NCI-H524 treated with DMSO at 0.1 percent for 48 hours (cell line): ENCODE data around the gene SLC49A3.
"Not testable (repeated sequence)": the region's sequence is repeated elsewhere in the genome, so short reads cannot be mapped to it uniquely, and the experiment has no call there.

Experiments
- DNase-seq: peaks from one replicate; lab custom pipeline; 2025; lab: John Stamatoyannopoulos, UW

Gene SLC49A3

DNA sequence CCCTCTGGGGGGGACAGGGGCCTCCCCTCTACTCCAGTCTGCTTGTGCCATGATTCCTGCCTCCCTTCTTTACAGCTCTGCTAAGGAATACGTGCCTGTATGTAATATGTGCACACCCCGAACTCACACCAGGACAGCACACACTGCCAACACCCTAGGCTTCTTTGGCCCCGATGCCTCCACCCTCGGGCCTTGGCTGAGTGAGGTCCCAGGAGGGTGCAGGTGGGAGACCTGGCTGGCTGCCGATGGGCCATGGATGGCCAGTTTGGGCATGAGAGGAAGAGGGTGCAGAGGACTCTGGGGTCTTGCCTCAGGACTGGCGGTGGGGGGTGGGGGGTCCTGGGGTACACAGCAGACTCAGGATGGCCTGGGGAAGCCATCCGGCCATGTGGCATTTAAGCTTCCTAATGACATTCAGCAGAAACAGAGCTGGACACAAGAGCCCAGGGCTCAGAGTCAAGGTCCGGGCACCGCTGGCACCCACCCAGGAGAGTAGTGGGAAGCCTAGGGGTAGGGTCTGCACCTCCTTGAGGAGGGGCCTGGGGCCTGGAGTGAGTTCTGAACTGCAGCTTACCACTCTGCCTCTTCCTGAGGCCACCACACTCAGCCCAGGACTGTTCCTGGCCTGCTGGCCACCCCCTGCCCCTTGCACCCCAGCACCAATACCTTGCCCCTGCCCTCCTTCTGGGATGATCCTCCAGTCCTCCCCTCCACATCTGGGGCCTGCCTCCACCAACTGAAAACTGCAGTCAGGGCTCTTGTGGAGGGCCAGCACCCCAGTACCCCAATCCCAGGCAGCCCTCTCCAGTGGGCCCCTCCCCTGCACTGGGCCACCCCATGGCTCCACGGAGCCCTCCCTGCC is 14.6 kb upstream of the SLC49A3 start:
- DNase-seq = no peak

GRCh38 chr4:702618-703048 is 13.7 kb upstream of the SLC49A3 start:
- DNase-seq = no peak

- DNase-seq = no peak
Observed at GRCh38 chr4:700587-701264, 11.8 kb upstream of the SLC49A3 start.

DNA sequence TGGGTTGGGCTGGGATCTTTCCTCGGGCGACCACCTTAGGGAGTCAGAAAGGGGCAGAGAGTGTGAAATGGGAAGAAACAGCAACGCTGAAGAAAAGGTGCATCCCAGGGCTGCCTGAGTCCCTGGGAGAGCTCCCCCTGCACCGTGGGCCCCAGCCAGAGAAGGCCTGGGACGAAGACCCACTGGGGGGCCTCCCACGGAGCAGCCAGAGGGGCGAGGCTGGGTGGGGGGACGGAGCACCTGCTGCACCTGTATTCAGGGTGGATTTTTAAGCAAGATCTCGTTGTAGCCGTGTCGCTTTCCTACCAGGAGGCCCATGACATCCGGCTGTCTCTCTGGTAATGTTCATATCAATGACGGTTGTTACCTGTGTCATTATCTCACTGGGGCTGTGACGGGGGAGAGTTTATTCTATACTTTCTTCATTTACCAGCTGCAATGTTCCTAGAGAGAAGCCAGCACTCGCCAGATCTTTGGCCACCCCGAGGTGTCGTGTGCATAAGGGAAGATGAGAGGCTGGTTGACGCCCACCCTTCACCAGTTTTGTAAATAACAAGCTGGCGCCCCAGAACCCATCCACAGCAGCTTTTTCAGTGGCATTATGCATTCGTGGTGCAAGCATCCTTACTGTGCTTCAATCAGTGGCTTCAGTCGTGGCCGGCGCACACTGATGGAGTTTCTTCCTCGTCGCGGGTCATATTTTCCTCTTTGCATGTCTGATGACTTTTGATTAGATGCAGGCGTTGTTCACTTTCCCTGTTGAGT is 11.0 kb upstream of the SLC49A3 start:
- DNase-seq = no peak

DNA sequence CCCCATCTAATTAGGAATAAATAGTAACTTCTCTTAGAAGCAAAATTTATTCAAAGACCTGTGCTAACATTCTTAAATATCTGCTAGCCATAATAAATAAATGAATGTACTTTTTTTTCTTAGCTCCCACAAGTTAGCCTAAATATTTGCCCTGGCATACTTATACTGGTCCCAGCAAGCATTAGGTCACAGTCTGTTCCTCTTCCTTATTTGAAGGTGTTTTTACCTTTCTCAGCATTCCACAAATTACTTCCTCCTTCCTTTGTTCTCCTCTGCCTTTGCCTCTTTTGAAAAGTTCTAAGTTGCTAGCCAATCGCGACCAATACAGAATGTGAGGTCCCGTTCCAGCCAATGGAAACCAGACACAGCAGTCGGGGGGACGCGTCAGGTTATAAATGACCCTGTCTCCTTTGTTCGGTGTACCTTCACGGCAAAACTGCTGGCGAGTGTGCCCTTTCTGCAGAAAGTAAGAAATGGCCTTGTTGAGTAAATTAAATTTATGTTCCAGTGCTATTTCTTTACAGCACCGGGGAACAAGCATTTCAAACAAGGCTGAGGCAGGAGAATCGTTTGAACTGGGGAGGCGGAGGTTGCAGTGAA is 5.5 kb upstream of the SLC49A3 start:
- not testable (repeated sequence) for DNase-seq

- no peak for DNase-seq
Observed at GRCh38 chr4:692771-693554, 4.0 kb upstream of the SLC49A3 start.

GRCh38 chr4:689723-690122 is 772 bp upstream of the SLC49A3 start:
- no peak for DNase-seq

DNA sequence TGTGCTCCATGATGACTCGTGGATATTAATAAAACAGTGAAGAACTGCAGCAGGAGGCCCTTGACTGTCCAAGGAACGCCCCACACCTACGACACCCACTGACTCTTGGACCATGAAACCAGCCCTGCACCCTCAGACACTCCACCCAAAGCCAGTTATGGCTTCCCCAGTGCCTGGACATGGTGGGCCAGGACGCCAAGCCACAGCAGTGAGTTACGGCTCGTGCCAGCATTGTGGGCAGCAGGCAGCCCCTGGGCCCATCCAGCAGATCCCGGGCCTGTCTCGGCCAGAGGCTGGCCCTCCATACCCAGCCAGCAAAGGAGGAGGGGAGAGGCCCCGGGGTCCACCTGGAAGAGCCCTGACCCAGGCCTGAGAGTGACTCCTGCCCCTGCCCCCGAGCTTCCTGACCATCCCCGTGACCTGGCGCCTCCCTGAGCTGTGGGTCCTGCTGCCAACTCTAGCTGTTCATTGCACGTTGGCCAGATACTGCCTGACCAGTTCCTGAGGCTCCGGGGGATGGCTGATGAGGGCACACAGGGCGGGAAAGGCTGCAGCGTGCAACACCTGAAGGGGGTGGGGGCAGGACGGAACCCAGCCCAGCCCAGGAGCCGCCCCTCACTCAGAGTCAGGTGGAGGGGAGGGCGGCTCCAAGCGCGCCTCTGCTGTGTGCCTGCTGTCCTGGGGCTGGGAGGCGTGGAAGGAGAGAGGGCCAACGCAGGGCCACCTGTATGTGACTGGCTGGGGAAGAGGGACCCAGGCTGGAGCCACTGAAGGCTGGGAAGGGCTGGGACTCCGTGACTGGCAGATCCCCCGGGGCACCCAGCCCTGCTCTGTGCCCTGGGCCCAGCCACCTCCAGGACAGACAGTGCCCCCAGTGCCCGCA is 739 bp downstream of the SLC49A3 start:
- no peak for DNase-seq

DNA sequence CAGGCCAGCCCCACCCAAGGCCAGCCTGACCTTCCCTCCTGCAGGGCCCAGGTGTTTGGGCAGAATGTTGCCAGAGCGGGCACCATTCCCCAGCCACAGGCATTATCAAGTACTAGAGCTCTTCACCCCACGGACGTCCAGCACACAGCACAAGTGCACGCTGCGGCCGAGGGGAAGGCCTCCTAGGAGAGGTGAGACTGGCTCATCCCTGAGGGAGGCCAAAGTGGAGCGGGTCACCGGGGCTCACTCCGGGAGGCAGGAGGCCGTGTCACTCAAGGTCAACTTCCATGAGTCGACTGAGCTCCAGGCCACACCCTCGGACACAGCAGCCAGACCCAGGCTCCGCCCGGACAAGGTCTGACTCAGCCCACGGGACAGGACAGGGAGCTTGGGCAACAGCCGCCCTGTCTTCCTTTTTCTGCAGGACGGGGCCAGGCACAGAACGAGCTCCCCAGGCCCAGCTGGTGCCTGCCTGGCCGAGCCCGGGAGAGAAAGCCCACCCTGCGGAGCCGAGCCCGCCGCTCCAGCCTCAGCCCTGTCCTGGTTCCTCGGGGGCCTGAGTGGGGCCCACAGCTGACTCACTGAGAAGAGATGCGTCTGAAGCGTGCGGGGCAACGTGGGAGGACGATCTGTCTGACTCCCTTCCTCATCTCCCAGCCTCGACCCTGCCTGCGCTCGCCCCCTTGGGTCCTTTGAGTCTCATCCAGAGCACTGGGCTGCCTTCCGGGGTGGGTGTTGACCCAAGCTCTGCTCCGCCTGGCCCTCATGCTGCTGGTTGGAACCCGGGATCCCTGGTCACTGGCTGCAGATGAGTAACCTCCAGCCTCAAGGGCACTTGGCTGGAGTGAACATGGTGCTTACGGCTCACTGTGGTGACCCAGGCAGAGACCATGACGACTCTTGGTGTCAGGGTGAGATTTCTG is 1.6 kb downstream of the SLC49A3 start:
- DNase-seq = no peak

GRCh38 chr4:686413-687040 is 2.4 kb downstream of the SLC49A3 start:
- no peak for DNase-seq

GRCh38 chr4:685679-686412 is 3.1 kb downstream of the SLC49A3 start:
- no peak for DNase-seq

GRCh38 chr4:684623-685327 is 4.2 kb downstream of the SLC49A3 start:
- peak; percentile 24 for DNase-seq

GRCh38 chr4:683982-684622 is 4.8 kb downstream of the SLC49A3 start:
- DNase-seq = peak; percentile 12

DNA sequence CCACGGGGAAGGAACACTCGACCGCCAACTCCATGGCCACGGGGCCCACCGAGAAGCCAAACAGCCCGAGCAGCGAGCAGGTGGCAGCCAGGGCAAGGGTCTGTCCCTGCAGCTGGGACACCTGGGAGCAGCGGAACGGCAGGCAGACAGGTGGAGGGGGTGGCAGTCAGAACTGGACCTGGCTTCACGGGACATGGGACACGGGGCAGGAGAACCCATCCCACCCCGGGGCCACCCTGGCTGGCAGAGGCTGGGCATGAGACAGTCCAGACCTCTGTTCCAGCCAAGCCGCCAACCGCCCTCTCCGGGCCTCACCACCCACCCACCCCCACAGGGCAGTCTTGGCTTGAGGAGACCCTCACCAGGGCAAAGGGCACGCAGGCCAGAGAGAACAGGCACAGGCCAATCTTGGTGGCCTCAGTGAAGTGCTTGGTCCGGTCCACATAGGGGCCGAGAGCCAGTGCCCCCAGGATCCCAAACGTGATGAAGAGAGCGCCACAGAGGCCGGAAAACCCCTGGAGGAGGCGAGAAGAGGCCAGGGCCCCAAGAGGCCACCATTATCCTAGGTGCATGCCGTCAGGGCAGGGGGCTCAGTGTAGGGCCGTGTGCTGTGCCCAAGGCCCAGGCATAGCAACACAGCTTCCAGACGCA is 5.6 kb downstream of the SLC49A3 start:
- no peak for DNase-seq

GRCh38 chr4:682490-683172 is 6.3 kb downstream of the SLC49A3 start:
- no peak for DNase-seq
